AG09319 (cell line): ENCODE data around the gene TTLL10.

Experiments used
- DNase-seq: peaks from one replicate; pipeline ENCODE4 v3.0.0-alpha.2; 2010; ENCODE audit warnings: low read depth; ENCODE audit errors: extremely low read depth
- TF ChIP-seq, protein P1 (sequence below): IDR thresholded peaks from 2 replicates; pipeline ENCODE4 v1.5.1; 2011; ENCODE audit warnings: low read depth, mild to moderate bottlenecking, inconsistent platforms, low read length, moderate library complexity

The TTLL10 gene, protein sequence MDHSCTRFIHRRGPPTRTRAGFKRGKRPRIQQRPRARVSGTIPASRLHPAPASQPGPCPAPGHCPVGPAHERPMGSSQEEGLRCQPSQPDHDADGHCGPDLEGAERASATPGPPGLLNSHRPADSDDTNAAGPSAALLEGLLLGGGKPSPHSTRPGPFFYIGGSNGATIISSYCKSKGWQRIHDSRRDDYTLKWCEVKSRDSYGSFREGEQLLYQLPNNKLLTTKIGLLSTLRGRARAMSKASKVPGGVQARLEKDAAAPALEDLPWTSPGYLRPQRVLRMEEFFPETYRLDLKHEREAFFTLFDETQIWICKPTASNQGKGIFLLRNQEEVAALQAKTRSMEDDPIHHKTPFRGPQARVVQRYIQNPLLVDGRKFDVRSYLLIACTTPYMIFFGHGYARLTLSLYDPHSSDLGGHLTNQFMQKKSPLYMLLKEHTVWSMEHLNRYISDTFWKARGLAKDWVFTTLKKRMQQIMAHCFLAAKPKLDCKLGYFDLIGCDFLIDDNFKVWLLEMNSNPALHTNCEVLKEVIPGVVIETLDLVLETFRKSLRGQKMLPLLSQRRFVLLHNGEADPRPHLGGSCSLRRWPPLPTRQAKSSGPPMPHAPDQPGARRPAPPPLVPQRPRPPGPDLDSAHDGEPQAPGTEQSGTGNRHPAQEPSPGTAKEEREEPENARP

DNA sequence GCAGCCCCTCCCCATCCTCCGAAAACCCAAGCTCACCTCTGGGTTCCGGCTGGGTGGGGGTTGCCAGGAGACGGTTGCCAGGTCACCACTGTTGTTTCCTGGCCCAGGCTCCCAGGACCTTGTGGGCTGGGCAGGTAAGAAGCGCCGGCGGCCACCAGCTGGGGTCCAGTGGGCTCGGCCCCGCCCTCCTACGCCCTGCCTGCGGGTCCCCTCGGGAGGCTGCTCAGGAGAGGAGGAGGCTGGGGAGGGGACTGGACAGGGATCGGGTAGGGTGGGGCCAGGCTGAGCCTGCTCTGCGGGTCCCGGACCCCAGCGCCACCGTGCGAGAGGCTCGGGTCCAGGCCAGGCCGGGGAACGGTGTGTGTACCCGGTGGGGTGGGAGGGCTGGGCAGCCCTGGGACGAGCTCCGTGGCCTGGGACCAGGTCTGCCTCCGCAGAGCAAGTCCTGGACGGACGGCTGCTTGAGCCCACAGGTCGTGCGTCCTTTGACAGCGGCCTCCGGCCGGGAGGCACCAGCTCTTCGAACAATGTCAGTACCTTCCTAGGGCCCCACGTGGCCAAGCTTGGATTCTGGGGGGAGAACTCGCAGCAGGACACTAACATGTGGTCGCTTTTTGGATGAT lies at the start of gene TTLL10:
Gene TTLL10 (plus strand): TSS at position 88 of the 623 bp plus-strand sequence. CDS start 5,336 bp downstream, outside the sequence.
- DNase-seq, result no peak
- TF ChIP-seq, protein P1, sequence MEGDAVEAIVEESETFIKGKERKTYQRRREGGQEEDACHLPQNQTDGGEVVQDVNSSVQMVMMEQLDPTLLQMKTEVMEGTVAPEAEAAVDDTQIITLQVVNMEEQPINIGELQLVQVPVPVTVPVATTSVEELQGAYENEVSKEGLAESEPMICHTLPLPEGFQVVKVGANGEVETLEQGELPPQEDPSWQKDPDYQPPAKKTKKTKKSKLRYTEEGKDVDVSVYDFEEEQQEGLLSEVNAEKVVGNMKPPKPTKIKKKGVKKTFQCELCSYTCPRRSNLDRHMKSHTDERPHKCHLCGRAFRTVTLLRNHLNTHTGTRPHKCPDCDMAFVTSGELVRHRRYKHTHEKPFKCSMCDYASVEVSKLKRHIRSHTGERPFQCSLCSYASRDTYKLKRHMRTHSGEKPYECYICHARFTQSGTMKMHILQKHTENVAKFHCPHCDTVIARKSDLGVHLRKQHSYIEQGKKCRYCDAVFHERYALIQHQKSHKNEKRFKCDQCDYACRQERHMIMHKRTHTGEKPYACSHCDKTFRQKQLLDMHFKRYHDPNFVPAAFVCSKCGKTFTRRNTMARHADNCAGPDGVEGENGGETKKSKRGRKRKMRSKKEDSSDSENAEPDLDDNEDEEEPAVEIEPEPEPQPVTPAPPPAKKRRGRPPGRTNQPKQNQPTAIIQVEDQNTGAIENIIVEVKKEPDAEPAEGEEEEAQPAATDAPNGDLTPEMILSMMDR, result no peak

DNA sequence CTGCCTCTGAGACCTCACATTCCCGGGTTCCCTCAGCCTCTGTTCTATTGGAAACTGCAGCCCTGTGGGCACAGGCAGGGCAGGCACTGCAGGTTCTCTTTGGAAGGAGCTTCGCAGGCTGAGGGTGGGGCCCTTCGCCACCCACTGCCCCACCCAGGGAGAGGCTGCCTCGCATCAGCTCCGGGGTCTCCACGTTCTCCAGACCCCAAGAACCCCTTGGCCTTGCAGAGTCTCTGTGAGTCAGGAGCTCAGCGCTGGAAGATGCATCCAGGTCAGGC lies 49.2 kb upstream of the TTLL10 start:
- DNase-seq, result no peak
- TF ChIP-seq, protein P1, result no peak

DNA sequence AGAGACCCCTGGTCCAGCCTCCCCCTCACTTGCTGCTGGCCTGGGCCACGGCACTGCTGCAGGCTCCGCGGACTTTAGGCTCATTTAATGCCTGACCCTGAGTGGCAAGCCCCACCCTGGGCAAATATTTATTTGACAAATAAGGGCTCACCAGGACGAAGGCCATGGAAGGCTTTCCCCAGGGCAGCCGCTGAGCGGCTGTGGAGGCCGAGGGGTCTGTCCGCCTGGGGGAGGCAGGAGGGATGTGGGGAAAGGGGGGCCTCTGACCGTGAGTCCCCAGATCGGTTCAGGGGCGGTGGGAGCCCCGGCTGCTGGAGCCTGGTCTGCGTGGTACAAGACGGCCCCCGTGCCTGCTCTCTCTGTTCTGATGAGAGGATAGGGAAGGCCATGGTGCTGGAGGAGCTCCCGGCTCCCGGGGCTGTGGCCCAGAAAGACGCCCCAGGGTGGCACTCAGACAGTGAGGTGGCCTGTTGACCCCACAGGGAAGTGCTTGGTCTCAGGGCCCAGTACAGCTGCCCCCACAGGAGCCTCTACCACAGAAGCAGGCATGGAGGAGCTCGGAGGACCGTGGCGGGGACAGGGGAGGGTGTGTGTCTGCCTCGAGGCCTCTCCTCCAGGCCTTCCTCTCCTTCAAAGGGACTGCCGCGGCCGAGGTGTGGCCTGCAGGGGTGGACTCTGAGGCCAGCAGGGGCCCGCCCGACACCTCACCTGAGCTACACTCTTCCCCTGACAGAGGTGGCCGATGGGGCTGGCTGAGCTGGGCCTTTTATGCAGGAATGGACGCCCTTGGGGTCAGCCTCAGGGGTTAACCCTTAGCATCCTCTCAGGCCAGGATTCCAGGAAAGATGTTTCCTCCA lies 48.7 kb upstream of the TTLL10 start:
- TF ChIP-seq, protein P1, result no peak
- no peak for DNase-seq

DNA sequence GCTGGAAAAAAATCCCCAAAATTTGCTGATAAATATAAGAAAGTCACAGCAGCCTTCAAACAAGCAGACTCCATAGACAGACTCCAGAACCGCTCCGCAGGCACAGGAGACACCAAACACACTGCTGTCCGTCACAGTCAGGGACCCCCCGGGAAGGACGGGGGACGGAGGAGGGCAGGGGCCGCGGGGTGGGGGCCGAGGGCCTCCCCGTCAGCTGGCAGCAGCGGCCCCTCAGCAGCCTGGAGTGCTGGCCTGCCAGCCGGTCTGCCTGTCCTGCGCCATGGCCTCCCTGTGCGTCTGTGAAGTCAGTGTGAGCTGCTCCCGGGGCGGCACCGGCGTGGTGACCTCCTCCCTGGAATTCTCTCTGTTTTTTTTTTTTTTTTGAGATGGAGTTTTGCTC lies 47.7 kb upstream of the TTLL10 start:
- TF ChIP-seq, protein P1, result no peak

DNA sequence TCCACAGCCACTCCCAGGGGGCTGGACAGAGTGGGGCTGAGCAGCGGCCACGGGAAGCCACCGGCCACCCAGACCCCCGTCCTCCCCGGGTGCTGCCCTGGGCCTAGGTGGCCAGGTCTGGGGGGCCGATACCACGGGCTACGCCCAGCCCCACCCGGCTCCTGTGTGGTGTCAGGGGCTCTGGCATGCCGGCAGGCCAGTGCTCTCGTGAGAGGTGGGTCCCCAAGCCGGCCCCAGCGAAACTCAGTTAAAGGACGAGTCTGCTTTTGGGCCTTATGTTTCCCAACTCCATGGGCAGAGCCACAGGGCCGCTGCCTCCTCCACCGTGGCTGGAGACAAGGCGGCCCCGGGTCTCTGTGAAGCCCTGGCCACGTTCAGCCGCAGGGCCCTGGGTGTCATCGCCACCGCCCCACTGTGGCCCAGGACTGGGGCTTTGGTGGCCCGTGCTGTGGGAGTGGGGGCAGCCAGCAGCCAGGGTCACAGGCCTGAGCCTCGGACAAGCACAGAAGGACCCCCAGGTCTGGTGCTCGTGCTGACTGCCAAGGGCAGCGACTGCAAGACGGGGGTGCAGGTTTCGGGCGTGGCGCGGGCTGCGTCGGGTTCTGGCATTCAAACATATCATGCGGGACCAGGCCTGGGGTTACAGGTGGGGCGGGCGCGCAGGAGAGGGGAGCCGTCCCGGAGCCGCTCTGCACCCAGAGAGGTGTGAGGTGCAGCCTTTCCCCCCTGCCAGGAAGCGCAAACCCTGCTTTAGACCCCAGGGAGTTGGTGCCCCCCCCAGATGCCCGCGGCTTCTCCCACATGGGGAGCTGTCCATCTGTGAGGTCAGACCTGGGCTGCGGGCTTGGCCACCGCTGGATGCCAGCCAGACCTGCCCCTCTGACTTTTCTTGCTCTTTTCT lies 45.9 kb upstream of the TTLL10 start:
- no peak for DNase-seq
- TF ChIP-seq, protein P1, result no peak

More for the DNA sequence above, 47.7 kb upstream of the TTLL10 start:
- no peak for DNase-seq

DNA sequence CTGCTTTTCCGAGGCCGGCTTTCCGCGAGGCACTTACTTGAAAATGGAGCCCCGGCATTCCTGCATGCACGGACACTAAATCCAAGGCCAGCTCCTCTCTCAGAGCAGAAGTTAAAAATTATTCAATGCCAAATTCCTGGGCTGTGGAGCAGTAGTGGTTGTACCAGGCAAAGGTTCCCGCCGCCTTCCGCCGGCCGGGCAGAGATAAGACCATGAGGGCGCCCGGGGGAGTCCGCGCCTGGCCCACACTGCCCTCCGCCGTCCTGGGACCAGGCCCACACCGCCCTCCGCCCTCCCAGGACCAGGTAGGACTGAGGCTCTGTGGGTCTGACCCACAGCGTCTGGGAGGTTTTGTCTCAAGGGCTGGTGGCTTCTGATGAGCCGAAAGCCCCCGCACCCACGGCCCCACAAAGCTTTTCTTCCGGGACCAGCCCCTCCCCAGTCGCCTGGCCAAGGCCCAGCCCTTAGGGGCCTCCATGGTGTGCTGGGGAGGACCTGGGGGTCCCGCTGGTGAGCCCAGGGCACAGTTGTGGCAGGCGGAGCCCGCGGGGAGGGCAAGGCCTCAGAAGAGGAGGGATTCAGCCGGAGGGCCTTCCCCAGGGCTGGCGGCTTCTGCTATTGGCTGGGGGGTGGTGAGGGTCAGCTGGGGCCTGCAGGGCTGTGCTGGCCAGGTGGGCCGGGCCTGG lies 45.1 kb upstream of the TTLL10 start:
- DNase-seq, result no peak
- TF ChIP-seq, protein P1, result no peak
